ENCODE results near the gene DNAH9. TPM values are rescaled to one million over a fixed set of nuclear protein-coding genes. Genes with fewer than 3 reads are reported as not detected.

Gene DNAH9
- polyA plus RNA-seq, 1 experiment, result not detected

- POLR2A ChIA-PET, result no interaction called here
- H3K9me3 ChIP-seq (ENCODE audit: control insufficient read depth, insufficient read depth, low read length), result peaks cover 32% of the 10 kb centered on the region
- H3K27ac ChIP-seq (ENCODE audit: low read depth, low read length), result no peak overlapping the region
- no peak for DNase-seq (ENCODE audit: low read depth, low spot score)
- TF ChIP-seq, protein P1, sequence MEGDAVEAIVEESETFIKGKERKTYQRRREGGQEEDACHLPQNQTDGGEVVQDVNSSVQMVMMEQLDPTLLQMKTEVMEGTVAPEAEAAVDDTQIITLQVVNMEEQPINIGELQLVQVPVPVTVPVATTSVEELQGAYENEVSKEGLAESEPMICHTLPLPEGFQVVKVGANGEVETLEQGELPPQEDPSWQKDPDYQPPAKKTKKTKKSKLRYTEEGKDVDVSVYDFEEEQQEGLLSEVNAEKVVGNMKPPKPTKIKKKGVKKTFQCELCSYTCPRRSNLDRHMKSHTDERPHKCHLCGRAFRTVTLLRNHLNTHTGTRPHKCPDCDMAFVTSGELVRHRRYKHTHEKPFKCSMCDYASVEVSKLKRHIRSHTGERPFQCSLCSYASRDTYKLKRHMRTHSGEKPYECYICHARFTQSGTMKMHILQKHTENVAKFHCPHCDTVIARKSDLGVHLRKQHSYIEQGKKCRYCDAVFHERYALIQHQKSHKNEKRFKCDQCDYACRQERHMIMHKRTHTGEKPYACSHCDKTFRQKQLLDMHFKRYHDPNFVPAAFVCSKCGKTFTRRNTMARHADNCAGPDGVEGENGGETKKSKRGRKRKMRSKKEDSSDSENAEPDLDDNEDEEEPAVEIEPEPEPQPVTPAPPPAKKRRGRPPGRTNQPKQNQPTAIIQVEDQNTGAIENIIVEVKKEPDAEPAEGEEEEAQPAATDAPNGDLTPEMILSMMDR (IDR thresholded peaks at IDR 0.05; ENCODE audit: low read depth, low read length), result no peak
- no peak overlapping the region for H3K4me3 ChIP-seq (ENCODE audit: low read depth, low read length)
- CTCF ChIA-PET, result no interaction called here
- no peaks in the 10 kb centered on the region for H3K27me3 ChIP-seq (ENCODE audit: control insufficient read depth, insufficient read depth, low read length)
Observed at GRCh38 chr17:11744696-11745095, 146.4 kb downstream of the DNAH9 start.

DNA sequence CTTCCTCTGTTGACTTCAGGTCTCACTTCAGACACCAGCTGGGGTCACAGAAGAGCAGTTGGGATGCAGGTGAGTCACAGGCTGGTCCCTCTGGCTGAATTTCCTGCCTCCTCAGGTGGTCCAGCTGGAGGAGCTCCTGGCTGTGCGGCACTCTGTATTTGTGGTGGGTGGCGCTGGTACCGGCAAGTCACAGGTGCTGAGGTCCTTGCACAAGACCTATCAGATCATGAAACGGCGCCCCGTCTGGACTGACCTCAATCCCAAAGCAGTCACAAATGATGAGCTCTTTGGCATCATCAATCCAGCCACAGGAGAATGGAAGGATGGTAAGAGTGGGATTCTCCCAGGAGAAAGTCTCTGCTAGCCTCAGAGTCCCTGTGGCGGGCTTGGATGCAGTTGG lies 149.2 kb downstream of the DNAH9 start:
- no peak overlapping the region for H3K4me3 ChIP-seq (ENCODE audit: low read depth, low read length)
- no peak overlapping the region for H3K27ac ChIP-seq (ENCODE audit: low read depth, low read length)
- H3K9me3 ChIP-seq (ENCODE audit: control insufficient read depth, insufficient read depth, low read length), result peaks cover 29% of the 10 kb centered on the region
- no peak for DNase-seq (ENCODE audit: low read depth, low spot score)
- ChIA-PET CTCF (no interaction called here), POLR2A (no interaction called here)
- no peaks in the 10 kb centered on the region for H3K27me3 ChIP-seq (ENCODE audit: control insufficient read depth, insufficient read depth, low read length)
- TF ChIP-seq, protein P1 (IDR thresholded peaks at IDR 0.05; ENCODE audit: low read depth, low read length), result no peak

DNA sequence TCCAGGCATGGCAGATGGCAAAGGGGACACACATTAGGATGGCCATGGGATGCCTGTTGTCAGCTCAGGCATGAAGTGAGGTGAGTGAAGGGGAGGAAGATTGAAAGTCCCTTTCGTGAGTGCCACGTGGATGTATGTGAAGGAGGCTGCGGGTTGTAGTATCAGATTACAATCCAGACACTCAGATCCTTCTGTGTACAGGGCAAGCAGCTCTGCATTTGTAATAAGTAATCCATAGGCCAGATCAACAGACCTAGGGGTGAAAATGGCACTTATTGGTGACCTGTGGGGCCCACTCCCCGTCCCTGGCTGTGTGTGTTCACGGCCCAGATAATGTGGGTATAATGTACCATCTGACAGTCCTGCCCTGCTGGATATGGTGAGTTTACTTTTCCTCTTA lies 159.5 kb downstream of the DNAH9 start:
- Histone ChIP-seq H3K27me3 (ENCODE audit: control insufficient read depth, insufficient read depth, low read length) (no peaks in the 10 kb centered on the region), H3K9me3 (ENCODE audit: control insufficient read depth, insufficient read depth, low read length) (peaks cover 39% of the 10 kb centered on the region), H3K4me3 (ENCODE audit: low read depth, low read length) (no peak overlapping the region), H3K27ac (ENCODE audit: low read depth, low read length) (no peak overlapping the region)
- ChIA-PET CTCF (no interaction called here), POLR2A (no interaction called here)
- TF ChIP-seq, protein P1 (IDR thresholded peaks at IDR 0.05; ENCODE audit: low read depth, low read length), result no peak
- no peak for DNase-seq (ENCODE audit: low read depth, low spot score)

DNA sequence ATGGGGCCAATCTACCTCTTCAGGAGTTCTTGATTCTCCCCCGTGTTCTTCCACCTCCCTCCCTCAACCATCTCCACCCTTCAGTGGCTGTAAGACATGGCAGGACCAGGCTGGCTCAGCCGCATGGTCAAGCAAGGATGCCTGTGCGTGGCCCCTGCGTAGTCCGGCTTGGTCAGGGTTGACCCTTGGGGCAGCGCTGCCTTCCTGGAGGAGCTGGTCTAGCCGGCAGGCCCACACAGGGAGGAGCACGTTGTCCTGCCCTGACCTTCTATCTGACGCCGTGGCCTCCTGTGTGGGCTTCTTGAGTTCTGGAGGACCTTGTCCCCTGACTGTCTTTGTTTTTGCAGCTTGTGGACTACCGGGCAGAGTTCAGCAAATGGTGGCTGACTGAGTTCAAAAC lies 169.8 kb downstream of the DNAH9 start:
- CTCF ChIA-PET, result no interaction called here

DNA sequence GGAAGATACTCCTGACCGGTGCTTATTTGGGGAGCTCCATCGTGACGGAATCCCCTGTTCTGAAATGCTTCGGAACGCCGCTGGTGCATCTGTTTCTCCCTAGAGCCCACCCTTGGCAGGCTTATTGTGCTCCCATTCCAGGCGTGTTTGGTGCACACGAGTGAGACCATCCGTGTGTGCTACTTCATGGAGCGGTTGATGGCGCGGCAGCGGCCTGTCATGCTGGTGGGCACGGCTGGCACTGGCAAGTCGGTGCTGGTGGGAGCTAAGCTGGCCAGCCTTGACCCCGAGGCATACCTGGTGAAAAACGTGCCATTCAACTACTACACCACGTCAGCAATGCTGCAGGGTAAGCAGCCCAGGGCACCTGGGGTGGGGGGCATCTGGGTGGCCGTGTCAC lies 170.7 kb downstream of the DNAH9 start:
- Histone ChIP-seq H3K27ac (ENCODE audit: low read depth, low read length) (no peak overlapping the region), H3K27me3 (ENCODE audit: control insufficient read depth, insufficient read depth, low read length) (no peaks in the 10 kb centered on the region), H3K9me3 (ENCODE audit: control insufficient read depth, insufficient read depth, low read length) (peaks cover 53% of the 10 kb centered on the region), H3K4me3 (ENCODE audit: low read depth, low read length) (no peak overlapping the region)
- no peak for DNase-seq (ENCODE audit: low read depth, low spot score)
- ChIA-PET CTCF (no interaction called here), POLR2A (interaction anchor here (0.5 kb wide), 1 partner anchor 9 kb away, joined by 3 read pairs; no protein-coding TSS in a partner anchor)
- TF ChIP-seq, protein P1 (IDR thresholded peaks at IDR 0.05; ENCODE audit: low read depth, low read length), result no peak

More for the DNA sequence above, 169.8 kb downstream of the DNAH9 start:
- Histone ChIP-seq H3K9me3 (ENCODE audit: control insufficient read depth, insufficient read depth, low read length) (peaks cover 54% of the 10 kb centered on the region), H3K27me3 (ENCODE audit: control insufficient read depth, insufficient read depth, low read length) (no peaks in the 10 kb centered on the region), H3K4me3 (ENCODE audit: low read depth, low read length) (no peak overlapping the region), H3K27ac (ENCODE audit: low read depth, low read length) (no peak overlapping the region)
- DNase-seq (ENCODE audit: low read depth, low spot score), result no peak
- POLR2A ChIA-PET, result no interaction called here
- TF ChIP-seq, protein P1 (IDR thresholded peaks at IDR 0.05; ENCODE audit: low read depth, low read length), result no peak
